Measurements from ENCODE around the gene ECSIT.
A peak's percentile ranks its signal among the peaks of the same experiment; 100 is the strongest.
"Not testable (repeated sequence)": the region's sequence is repeated elsewhere in the genome, so short reads cannot be mapped to it uniquely, and the experiment has no call there.

ECSIT gene

DNA sequence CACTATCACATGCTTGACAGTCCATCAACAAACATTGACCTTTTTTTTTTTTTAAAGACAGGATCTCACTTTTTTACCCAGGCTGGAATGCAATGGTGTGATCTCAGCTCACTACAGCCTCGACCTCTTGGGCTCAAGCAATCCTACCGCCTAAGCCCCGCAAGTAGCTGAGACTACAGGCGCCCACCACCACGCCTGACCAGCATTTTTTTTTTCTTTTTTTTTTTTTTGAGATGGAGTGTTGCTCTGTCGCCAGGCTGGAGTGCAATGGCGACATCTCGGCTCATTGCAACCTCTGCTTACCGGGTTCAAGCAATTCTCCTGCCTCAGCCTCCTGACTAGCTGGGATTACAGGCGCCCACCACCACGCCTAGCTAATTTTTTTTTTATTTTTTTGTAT lies 70.0 kb downstream of the ECSIT start:
- DNase-seq; intact Hi-C loops (cut with DNase I): not testable (repeated sequence)

DNA sequence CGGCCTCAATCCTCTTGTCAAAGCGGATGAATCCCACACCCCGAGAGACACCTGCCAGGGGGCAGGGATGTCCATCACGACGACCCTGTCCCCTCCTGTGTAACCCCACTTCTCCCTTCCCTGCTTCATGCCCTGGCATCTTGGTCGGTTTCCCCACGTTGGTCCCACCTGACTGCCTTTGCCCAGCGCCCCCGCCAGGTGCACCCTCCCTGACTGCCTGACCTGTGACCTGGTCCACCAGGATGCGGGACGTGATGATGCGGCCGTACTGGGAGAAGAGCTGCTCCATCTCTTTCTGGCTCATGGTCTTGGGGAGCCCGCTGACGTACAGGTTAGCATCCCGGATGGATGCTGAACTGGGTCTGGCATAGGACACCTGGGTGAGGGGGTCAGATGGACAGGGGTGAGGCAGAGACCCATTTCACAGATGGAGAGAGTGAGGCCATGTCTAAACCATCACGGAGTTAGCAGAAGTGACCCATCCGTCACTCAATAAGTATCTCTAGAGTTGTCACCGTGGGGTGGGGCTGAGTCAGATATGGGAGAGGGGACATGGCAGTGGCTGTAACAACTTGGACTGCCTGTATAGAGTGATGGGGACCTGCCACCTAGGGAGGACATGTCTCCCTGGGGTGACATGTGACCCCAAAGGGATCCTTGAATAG lies 70.6 kb downstream of the ECSIT start:
- intact Hi-C loops (cut with DNase I): no loop called here
- no peak for DNase-seq

- intact Hi-C loops (cut with DNase I): no loop called here
- no peak for DNase-seq
These were observed 71.1 kb downstream of the ECSIT start for GRCh38 chr19:11457831-11458230.

- DNase-seq: peak; percentile 82 to 97 (median 92)
- intact Hi-C loops (cut with DNase I): no loop called here
These were observed 71.8 kb downstream of the ECSIT start for GRCh38 chr19:11457115-11457514.

DNA sequence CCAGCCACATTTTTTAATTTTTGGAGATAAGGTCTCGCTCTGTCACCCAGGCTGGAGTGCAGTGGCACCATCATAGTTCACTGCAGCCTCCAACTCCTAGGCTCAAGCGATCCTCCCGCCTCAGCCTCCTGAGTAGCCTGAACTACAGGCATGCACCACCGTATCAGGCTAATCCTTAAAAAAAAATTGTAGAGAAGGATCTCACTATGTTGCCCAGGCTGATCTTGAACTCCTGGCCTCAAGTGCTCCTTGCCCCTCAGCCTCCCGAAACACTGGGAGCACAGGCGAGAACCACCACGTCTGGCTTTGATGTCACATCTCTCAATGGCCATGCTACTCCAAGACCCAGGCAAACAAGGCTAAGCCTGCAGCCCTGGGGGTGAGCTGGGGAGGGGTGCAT lies 72.3 kb downstream of the ECSIT start:
- no peak for DNase-seq
- intact Hi-C loops (cut with DNase I): no loop called here

Measured in head of caudate nucleus (tissue), 42 donors.